ENCODE data around the gene GALNT13.

GALNT13 gene

GRCh38 chr2:154457286-154457685 is 585.6 kb downstream of the GALNT13 start:
- Histone ChIP-seq H3F3A (ENCODE audit: insufficient read depth, low read length) (no peaks in the 10 kb centered on the region), H3K4me2 (ENCODE audit: low read depth, low read length) (no peak overlapping the region), H3K36me3 (replicated peaks; ENCODE audit: insufficient read depth, low read length) (no peaks in the 10 kb centered on the region), H3K9ac (ENCODE audit: low read length) (no peak overlapping the region), H3K4me3 (ENCODE audit: low read length) (no peak overlapping the region), H3K9me3 (replicated peaks; ENCODE audit: insufficient read depth, low read length) (no peaks in the 10 kb centered on the region), H3K79me2 (ENCODE audit: low read length) (no peaks in the 10 kb centered on the region), H3K27me3 (replicated peaks; ENCODE audit: insufficient read depth, low read length) (no peaks in the 10 kb centered on the region), H4K20me1 (ENCODE audit: insufficient read depth, low read length) (no peaks in the 10 kb centered on the region), H3K4me1 (ENCODE audit: low read length) (peaks cover 6% of the 10 kb centered on the region; the same call in 1 of the 2 replicates), H3K27ac (ENCODE audit: low read length) (no peak overlapping the region), H3K9me2 (replicated peaks; ENCODE audit: insufficient read depth, low read length) (no peaks in the 10 kb centered on the region), H2AFZ (ENCODE audit: low read length) (no peak overlapping the region)
- TF ChIP-seq CTCF (IDR thresholded peaks at IDR 0.05; ENCODE audit: low read length) = no peak
- no peak for TF ChIP-seq EZH2 (optimal IDR thresholded peaks at IDR 0.05; ENCODE audit: low read depth, low read length)
- TF ChIP-seq EZH2phosphoT487 (IDR thresholded peaks at IDR 0.05; ENCODE audit: low read length) = no peak
- DNase-seq = no peak

- H3K4me3 ChIP-seq (ENCODE audit: low read length) = no peak overlapping the region
- no peaks in the 10 kb centered on the region for H3K9me2 ChIP-seq (replicated peaks; ENCODE audit: insufficient read depth, low read length)
- no peak overlapping the region for H2AFZ ChIP-seq (ENCODE audit: low read length)
- H3K27ac ChIP-seq (ENCODE audit: low read length) = no peak overlapping the region
- DNase-seq = no peak
- H3K36me3 ChIP-seq (replicated peaks; ENCODE audit: insufficient read depth, low read length) = no peaks in the 10 kb centered on the region
- H3K9me3 ChIP-seq (replicated peaks; ENCODE audit: insufficient read depth, low read length) = no peaks in the 10 kb centered on the region
- H3K79me2 ChIP-seq (ENCODE audit: low read length) = no peaks in the 10 kb centered on the region
- no peak overlapping the region for H3K9ac ChIP-seq (ENCODE audit: low read length)
- no peak overlapping the region for H3K4me2 ChIP-seq (ENCODE audit: low read depth, low read length)
- no peaks in the 10 kb centered on the region for H3K27me3 ChIP-seq (replicated peaks; ENCODE audit: insufficient read depth, low read length)
- no peaks in the 10 kb centered on the region for H3K4me1 ChIP-seq (ENCODE audit: low read length)
- no peaks in the 10 kb centered on the region for H3F3A ChIP-seq (ENCODE audit: insufficient read depth, low read length)
- TF ChIP-seq EZH2phosphoT487 (IDR thresholded peaks at IDR 0.05; ENCODE audit: low read length) (no peak), CTCF (IDR thresholded peaks at IDR 0.05; ENCODE audit: low read length) (no peak), EZH2 (optimal IDR thresholded peaks at IDR 0.05; ENCODE audit: low read depth, low read length) (no peak)
- H4K20me1 ChIP-seq (ENCODE audit: insufficient read depth, low read length) = no peaks in the 10 kb centered on the region
Observed at GRCh38 chr2:154459286-154459685, 587.6 kb downstream of the GALNT13 start.

- Histone ChIP-seq H4K20me1 (ENCODE audit: insufficient read depth, low read length) (no peaks in the 10 kb centered on the region), H3K4me2 (ENCODE audit: low read depth, low read length) (no peak overlapping the region), H2AFZ (ENCODE audit: low read length) (no peak overlapping the region), H3K9ac (ENCODE audit: low read length) (no peak overlapping the region), H3K79me2 (ENCODE audit: low read length) (no peaks in the 10 kb centered on the region), H3K27me3 (replicated peaks; ENCODE audit: insufficient read depth, low read length) (no peaks in the 10 kb centered on the region), H3K9me2 (replicated peaks; ENCODE audit: insufficient read depth, low read length) (no peaks in the 10 kb centered on the region), H3K36me3 (replicated peaks; ENCODE audit: insufficient read depth, low read length) (no peaks in the 10 kb centered on the region), H3K4me1 (ENCODE audit: low read length) (no peaks in the 10 kb centered on the region), H3F3A (ENCODE audit: insufficient read depth, low read length) (no peaks in the 10 kb centered on the region), H3K27ac (ENCODE audit: low read length) (no peak overlapping the region), H3K9me3 (replicated peaks; ENCODE audit: insufficient read depth, low read length) (no peaks in the 10 kb centered on the region), H3K4me3 (ENCODE audit: low read length) (no peak overlapping the region)
- TF ChIP-seq EZH2phosphoT487 (IDR thresholded peaks at IDR 0.05; ENCODE audit: low read length) (no peak), EZH2 (optimal IDR thresholded peaks at IDR 0.05; ENCODE audit: low read depth, low read length) (no peak), CTCF (IDR thresholded peaks at IDR 0.05; ENCODE audit: low read length) (no peak)
- no peak for DNase-seq
Observed at GRCh38 chr2:154462634-154463033, 590.9 kb downstream of the GALNT13 start.

Measured in MM.1S (cell line).